Measurements from ENCODE around the gene GET3.
"Not testable (repeated sequence)": the region's sequence is repeated elsewhere in the genome, so short reads cannot be mapped to it uniquely, and the experiment has no call there.

Gene GET3

DNA sequence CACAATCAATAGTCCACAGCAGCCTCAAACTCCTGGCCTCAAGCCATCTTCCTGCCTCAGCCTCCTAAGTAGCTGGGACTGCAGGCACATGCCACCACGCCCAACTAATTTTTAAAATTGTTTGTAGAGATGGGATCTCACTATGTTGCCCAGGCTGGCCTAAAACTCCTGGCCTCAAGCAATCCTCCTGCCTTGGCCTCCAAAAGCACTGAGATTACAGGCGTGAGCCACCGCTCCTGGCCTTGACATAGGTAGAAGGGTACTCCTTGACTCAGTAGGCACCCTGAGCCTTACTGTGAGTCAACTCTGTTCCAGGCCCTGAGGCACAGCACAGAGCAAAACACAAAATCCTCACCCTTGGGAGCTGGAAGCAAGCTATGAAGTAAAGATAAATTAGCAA is 21.4 kb upstream of the GET3 start:
- no peak for DNase-seq (ENCODE audit: low read depth)

DNA sequence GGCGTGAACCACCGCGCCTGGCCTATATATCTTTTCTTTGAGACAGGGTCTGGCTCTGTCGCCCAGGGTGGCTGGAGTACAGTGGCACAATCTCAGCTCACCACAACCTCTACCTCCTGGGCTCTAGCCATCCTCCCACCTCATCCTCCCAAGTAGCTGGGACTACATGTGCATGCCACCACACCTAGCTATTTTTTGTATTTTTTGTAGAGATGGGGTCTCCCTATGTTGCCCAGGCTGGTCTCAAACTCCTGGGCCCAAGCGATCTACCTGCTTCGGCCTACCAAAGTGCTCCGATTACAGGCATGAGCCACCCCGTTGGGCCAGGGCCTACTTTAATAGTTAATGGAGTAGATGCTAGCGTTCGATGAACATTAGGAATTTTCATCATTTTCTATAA is 17.0 kb upstream of the GET3 start:
- no peak for DNase-seq (ENCODE audit: low read depth)

DNA sequence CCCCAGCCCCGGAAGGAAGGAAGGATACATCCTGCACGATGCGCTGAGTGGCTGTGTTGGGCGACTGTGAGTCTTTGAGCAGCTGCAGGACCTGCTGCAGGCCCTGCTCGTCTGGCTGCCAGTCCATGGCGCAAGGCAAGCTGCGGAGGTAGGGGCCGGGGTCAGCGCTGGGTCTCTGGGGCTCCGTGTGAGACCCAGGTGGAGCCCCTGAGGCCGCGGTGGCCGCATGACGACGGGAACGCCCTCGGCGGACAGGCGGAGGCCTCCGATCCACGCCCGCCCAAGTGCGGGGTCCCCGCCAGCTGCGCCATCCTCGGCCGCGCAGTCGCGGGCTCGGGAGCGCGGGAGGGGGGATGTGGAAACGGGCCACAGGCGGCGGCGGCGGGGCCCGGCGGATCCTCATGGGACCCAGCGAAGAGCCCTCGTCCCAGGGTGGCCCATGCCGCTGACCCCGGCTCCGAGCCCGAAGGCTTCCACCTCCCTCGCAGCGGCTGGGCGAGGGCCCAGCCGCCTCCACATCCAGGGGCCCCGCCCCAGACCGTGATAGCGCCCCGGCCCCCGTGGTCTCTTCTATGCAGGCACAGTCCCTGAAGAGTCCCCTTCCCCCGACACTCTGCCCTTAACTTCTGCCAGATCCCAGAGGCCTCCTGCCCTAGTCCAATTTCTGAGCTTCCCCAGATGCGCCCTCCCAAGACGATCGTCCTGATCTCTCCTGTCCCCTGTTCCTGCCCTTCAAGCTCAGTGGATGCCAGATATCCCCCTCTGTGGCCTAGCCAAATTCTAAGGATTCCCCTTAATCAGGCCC is 16.2 kb upstream of the GET3 start:
- DNase-seq (ENCODE audit: low read depth): no peak

- DNase-seq (ENCODE audit: low read depth): no peak
Measured at GRCh38 chr19:12721656-12722565, 15.4 kb upstream of the GET3 start.

- DNase-seq (ENCODE audit: low read depth): peak; percentile 90
Measured at GRCh38 chr19:12722566-12723380, 14.5 kb upstream of the GET3 start.

- DNase-seq (ENCODE audit: low read depth): no peak
Measured at GRCh38 chr19:12723381-12723640, 14.0 kb upstream of the GET3 start.

GRCh38 chr19:12723641-12724426 is 13.5 kb upstream of the GET3 start, which contains the start of gene TNPO2:
Gene TNPO2 (minus strand): TSS chr19:12723932. CDS start chr19:12720977, 2,955 bp downstream.
- peak; percentile 39 for DNase-seq (ENCODE audit: low read depth)

DNA sequence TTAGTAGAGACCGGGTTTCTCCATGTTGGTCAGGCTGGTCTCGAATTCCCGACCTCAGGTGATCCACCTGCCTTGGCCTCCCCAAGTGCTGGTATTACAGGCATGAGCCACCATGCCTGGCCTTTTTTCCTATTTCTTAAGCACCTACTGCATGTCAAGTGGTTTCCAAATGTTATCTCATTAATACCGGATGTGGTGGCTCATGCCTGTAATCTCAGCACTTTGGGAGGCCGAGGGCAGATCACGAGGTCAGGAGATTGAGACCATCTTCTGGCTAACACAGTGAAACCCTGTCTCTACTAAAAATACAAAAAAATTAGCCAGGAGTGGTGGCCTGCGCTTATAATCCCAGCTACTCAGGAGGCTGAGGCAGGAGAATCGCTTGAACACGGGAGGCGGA is 11.7 kb upstream of the GET3 start:
- DNase-seq (ENCODE audit: low read depth): not testable (repeated sequence)

- no peak for DNase-seq (ENCODE audit: low read depth)
Measured at GRCh38 chr19:12726988-12727316, 10.3 kb upstream of the GET3 start.

GRCh38 chr19:12727745-12728433 is 9.4 kb upstream of the GET3 start:
- no peak for DNase-seq (ENCODE audit: low read depth)

DNA sequence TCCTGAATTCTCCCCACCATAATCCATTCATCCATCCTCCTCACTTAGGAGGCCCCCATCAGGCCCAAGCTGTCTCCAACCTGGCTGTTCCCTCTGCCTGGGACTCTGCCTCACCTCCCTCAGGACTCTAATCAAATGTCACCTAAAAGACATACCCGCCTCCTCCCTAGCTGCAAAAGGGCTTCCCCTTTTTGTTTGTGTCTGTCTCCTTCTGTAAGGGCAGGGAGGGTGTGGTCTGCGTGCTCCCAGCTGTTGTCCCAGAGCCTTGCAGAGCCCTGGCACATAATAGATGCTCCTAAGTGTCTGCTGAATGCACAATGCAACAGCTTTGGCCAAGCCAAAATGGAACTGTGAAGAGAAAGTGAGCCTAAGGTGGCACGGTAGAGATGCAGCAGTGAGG is 7.2 kb upstream of the GET3 start:
- DNase-seq (ENCODE audit: low read depth): no peak

- no peak for DNase-seq (ENCODE audit: low read depth)
Measured at GRCh38 chr19:12731337-12731736, 6.0 kb upstream of the GET3 start.

DNA sequence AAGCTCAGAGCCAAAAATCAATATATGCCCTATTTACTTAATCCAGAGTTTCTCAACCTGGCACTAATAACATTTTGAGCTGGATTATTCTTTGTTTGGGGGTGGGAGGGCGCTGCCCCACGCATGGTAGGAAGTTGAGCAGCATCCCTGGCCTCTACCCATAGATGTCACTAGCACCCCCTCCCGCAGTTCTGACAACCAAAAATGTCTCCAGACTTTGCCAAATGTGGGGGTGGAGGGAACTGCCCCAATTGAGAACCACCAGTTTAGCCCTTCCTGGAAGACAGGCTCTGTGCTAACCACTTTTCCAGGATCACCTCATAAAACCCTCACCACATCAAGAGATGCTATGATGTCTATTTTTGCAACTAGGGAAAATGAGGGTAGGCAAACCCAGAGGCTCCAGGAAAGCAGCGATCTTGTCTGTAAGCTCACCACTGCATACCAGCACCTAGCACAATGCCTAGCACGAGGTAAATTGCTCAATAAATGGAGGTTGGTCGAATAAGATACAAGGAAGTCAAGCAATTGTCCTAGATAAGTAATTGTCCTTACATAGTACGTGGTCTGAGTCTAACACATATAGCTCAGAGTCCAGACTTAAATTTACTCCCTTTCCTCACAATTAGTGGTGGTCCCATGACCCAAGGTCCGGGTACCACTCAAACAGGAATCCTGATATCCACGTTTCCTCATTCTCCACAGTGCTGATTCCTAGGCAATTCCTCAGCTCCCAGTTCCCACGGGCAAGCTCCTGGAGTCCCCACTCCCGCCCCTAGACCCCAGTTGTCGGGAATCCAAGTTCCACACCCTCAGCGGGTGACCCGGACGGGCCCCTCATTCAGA is 3.7 kb upstream of the GET3 start:
- no peak for DNase-seq (ENCODE audit: low read depth)

- no peak for DNase-seq (ENCODE audit: low read depth)
Measured at GRCh38 chr19:12737835-12738351, 596 bp downstream of the GET3 start.

DNA sequence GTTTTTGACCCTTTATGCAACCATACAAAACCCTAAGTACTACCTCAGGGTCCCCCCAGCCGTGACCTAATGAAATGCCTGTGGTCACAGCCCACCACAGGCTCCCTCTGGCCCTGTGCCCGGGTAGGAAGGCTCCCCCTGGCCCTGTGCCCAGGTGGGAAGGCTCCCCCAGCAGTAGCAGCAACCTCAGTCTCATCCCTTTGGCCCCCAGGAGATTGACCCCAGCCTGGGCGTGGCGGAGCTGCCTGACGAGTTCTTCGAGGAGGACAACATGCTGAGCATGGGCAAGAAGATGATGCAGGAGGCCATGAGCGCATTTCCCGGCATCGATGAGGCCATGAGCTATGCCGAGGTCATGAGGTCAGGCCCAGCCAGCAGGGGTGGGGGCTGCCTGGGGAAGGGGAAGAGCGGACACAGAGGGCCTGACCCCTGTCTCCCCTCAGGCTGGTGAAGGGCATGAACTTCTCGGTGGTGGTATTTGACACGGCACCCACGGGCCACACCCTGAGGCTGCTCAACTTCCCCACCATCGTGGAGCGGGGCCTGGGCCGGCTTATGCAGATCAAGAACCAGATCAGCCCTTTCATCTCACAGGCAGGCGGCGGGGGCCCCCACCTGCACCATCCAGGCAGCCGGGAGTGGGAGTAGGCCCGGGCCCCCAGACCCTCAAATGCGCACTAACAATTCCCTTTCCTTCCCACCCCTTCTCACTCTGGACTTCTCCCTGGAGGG is 8.0 kb downstream of the GET3 start:
- DNase-seq (ENCODE audit: low read depth): no peak

DNA sequence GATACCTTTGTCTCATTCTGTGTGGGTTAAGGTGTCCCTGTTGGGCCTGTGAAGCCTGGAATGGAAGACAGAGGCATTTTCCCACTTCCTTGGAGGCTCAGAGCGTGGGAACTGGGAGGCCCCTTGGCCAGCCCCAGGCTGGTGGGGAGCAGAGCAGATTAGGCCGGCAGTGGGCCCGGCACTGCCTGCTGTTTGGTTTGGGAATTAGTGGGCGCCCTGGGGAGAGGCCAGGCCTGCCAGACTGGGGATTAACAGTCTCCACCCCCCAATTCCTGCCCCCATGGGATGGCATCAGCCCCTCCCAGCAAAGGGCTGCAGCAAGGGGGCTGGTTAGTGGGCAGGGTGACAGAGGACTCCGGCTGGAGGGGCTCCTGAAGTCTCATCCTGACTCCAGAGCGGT is 11.2 kb downstream of the GET3 start:
- DNase-seq (ENCODE audit: low read depth): no peak

DNA sequence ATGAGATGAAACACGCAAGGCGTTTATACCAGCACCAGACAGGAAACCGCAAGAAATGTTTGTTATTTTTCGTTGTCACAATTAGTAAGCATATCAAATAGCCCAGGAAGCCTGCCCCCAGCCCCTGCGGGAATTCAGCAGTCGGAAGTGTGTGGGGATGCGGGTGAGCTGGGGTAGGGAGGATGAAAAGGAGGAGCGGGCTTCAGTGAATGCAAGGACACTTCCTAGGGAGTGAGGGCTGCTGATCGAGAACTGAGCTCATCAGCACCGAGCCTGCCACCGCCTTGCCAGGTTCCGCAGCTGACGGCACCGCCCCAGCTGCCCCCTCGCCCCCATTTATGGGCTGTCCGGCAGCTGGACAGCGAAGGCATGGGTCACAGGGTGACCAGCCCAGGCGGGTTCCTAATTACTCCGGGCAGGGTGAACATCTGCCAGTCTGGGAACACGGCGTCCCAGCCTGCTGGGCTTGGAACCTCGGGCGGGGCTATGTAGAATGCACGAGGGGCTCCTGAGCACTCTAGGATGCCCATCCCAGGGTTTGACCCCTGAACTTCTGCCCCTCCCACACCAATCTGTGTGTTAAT is 12.7 kb downstream of the GET3 start:
- no peak for DNase-seq (ENCODE audit: low read depth)

- no peak for DNase-seq (ENCODE audit: low read depth)
Measured at GRCh38 chr19:12750851-12751250, 13.6 kb downstream of the GET3 start.

- no peak for DNase-seq (ENCODE audit: low read depth)
Measured at GRCh38 chr19:12751635-12752034, 14.3 kb downstream of the GET3 start, which contains the start of gene BEST2. Gene BEST2 (plus strand): TSS chr19:12751791. CDS start chr19:12752593, 802 bp downstream.
